ENCODE results near the gene MYRF. TPM values are rescaled to one million over a fixed set of nuclear protein-coding genes. Genes with fewer than 3 reads are reported as not detected.

MYRF gene
- total RNA-seq, 1 donor from 2014 or later = 0.20 TPM

- no peak for DNase-seq (ENCODE audit: low read depth in 2 of 2)
Measured at GRCh38 chr11:61775606-61776554, 23.4 kb downstream of the MYRF start.

- DNase-seq (ENCODE audit: low read depth in 2 of 2) = peak; percentile 62 to 69
Measured at GRCh38 chr11:61776561-61777075, 24.2 kb downstream of the MYRF start.

GRCh38 chr11:61777234-61778090 is 25.0 kb downstream of the MYRF start:
- peak; percentile 20 to 49 for DNase-seq (ENCODE audit: low read depth in 2 of 2)

GRCh38 chr11:61778357-61778886 is 26.0 kb downstream of the MYRF start:
- no peak for DNase-seq (ENCODE audit: low read depth in 2 of 2)

GRCh38 chr11:61778920-61779650 is 26.6 kb downstream of the MYRF start:
- DNase-seq (ENCODE audit: low read depth in 2 of 2) = no peak

GRCh38 chr11:61779666-61780525 is 27.5 kb downstream of the MYRF start:
- no peak for DNase-seq (ENCODE audit: low read depth in 2 of 2)

GRCh38 chr11:61780581-61781162 is 28.2 kb downstream of the MYRF start:
- no peak for DNase-seq (ENCODE audit: low read depth in 2 of 2)

GRCh38 chr11:61781585-61781984 is 29.1 kb downstream of the MYRF start:
- no peak for DNase-seq (ENCODE audit: low read depth in 2 of 2)

GRCh38 chr11:61782299-61782698 is 29.9 kb downstream of the MYRF start:
- no peak for DNase-seq (ENCODE audit: low read depth in 2 of 2)

- DNase-seq (ENCODE audit: low read depth in 2 of 2) = no peak
Measured at GRCh38 chr11:61782841-61783240, 30.4 kb downstream of the MYRF start.

GRCh38 chr11:61783717-61784505 is 31.5 kb downstream of the MYRF start:
- peak in 1 of 2 donors; percentile 25 for DNase-seq (ENCODE audit: low read depth in 2 of 2)

- no peak for DNase-seq (ENCODE audit: low read depth in 2 of 2)
Measured at GRCh38 chr11:61784506-61784805, 32.0 kb downstream of the MYRF start.

- no peak for DNase-seq (ENCODE audit: low read depth in 2 of 2)
Measured at GRCh38 chr11:61785837-61786402, 33.5 kb downstream of the MYRF start.

- peak; percentile 62 to 73 for DNase-seq (ENCODE audit: low read depth in 2 of 2)
Measured at GRCh38 chr11:61787928-61788491, 35.6 kb downstream of the MYRF start.

GRCh38 chr11:61791737-61792309 is 39.4 kb downstream of the MYRF start:
- peak; percentile 94 to 95 for DNase-seq (ENCODE audit: low read depth in 2 of 2)

- DNase-seq (ENCODE audit: low read depth in 2 of 2) = peak; percentile 96 to 97
Measured at GRCh38 chr11:61792310-61793082, 40.1 kb downstream of the MYRF start, which contains the start of the genes FEN1 and TMEM258. TSS of gene FEN1 (plus strand) at chr11:61792911. CDS start at chr11:61795362, 2,451 bp downstream. TSS of gene TMEM258 (minus strand) at chr11:61792599. CDS start at chr11:61792558, 41 bp downstream.

All from lung microvascular endothelial cell (primary cell).